ENCODE results near the gene ZFAND4.

Gene ZFAND4

GRCh38 chr10:45592432-45592831 is 80.1 kb downstream of the ZFAND4 start:
- in situ Hi-C loops (cut with MboI; ENCODE audit: low sequenced_read_pairs), result no loop called here
- peaks cover 11% of the 10 kb centered on the region for H3K4me1 ChIP-seq
- no peak overlapping the region for H3K4me3 ChIP-seq
- DNase-seq (ENCODE audit: low spot score in 2 of 2), result no peak
- no peaks in the 10 kb centered on the region for H3K36me3 ChIP-seq (replicated peaks)
- no peaks in the 10 kb centered on the region for H3K27me3 ChIP-seq (ENCODE audit: low read depth)
- no peaks in the 10 kb centered on the region for H3K9me3 ChIP-seq

- Histone ChIP-seq H3K4me3 (no peak overlapping the region), H3K9me3 (no peaks in the 10 kb centered on the region), H3K36me3 (replicated peaks) (no peaks in the 10 kb centered on the region), H3K27me3 (ENCODE audit: low read depth) (no peaks in the 10 kb centered on the region), H3K4me1 (peaks cover 11% of the 10 kb centered on the region)
- in situ Hi-C loops (cut with MboI; ENCODE audit: low sequenced_read_pairs), result no loop called here
- no peak for DNase-seq (ENCODE audit: low spot score in 2 of 2)
Observed at GRCh38 chr10:45591280-45591679, 81.3 kb downstream of the ZFAND4 start.

GRCh38 chr10:45589868-45590267 is 82.7 kb downstream of the ZFAND4 start:
- DNase-seq (ENCODE audit: low spot score in 2 of 2), result no peak
- H3K9me3 ChIP-seq, result no peaks in the 10 kb centered on the region
- no peak overlapping the region for H3K4me3 ChIP-seq
- H3K27me3 ChIP-seq (ENCODE audit: low read depth), result no peaks in the 10 kb centered on the region
- in situ Hi-C loops (cut with MboI; ENCODE audit: low sequenced_read_pairs), result no loop called here
- no peaks in the 10 kb centered on the region for H3K36me3 ChIP-seq (replicated peaks)
- H3K4me1 ChIP-seq, result peaks cover 8% of the 10 kb centered on the region

- Histone ChIP-seq H3K9me3 (no peaks in the 10 kb centered on the region), H3K27me3 (ENCODE audit: low read depth) (no peaks in the 10 kb centered on the region), H3K36me3 (replicated peaks) (no peaks in the 10 kb centered on the region), H3K4me3 (no peak overlapping the region), H3K4me1 (peaks cover 7% of the 10 kb centered on the region)
- in situ Hi-C loops (cut with MboI; ENCODE audit: low sequenced_read_pairs), result no loop called here
- no peak for DNase-seq (ENCODE audit: low spot score in 2 of 2)
Observed at GRCh38 chr10:45589009-45589408, 83.6 kb downstream of the ZFAND4 start.

GRCh38 chr10:45586028-45586824 is 86.3 kb downstream of the ZFAND4 start:
- no peaks in the 10 kb centered on the region for H3K36me3 ChIP-seq (replicated peaks)
- no peaks in the 10 kb centered on the region for H3K27me3 ChIP-seq (ENCODE audit: low read depth)
- no peaks in the 10 kb centered on the region for H3K4me1 ChIP-seq
- no peak overlapping the region for H3K4me3 ChIP-seq
- no peaks in the 10 kb centered on the region for H3K9me3 ChIP-seq
- in situ Hi-C loops (cut with MboI; ENCODE audit: low sequenced_read_pairs), result no loop called here
- DNase-seq (ENCODE audit: low spot score in 2 of 2), result no peak

GRCh38 chr10:45585131-45585530 is 87.4 kb downstream of the ZFAND4 start:
- no peak for DNase-seq (ENCODE audit: low spot score in 2 of 2)
- H3K27me3 ChIP-seq (ENCODE audit: low read depth), result no peaks in the 10 kb centered on the region
- H3K36me3 ChIP-seq (replicated peaks), result no peaks in the 10 kb centered on the region
- no peak overlapping the region for H3K4me3 ChIP-seq
- in situ Hi-C loops (cut with MboI; ENCODE audit: low sequenced_read_pairs), result no loop called here
- H3K4me1 ChIP-seq, result no peaks in the 10 kb centered on the region
- H3K9me3 ChIP-seq, result no peaks in the 10 kb centered on the region

- no peak for DNase-seq (ENCODE audit: low spot score in 2 of 2)
- H3K36me3 ChIP-seq (replicated peaks), result no peaks in the 10 kb centered on the region
- in situ Hi-C loops (cut with MboI; ENCODE audit: low sequenced_read_pairs), result no loop called here
- H3K4me3 ChIP-seq, result no peak overlapping the region
- H3K27me3 ChIP-seq (ENCODE audit: low read depth), result no peaks in the 10 kb centered on the region
- no peaks in the 10 kb centered on the region for H3K9me3 ChIP-seq
- no peaks in the 10 kb centered on the region; the same call in 1 of the 2 replicates for H3K4me1 ChIP-seq
Observed at GRCh38 chr10:45582386-45582781, 90.2 kb downstream of the ZFAND4 start.

GRCh38 chr10:45581582-45582385 is 90.8 kb downstream of the ZFAND4 start:
- Histone ChIP-seq H3K27me3 (ENCODE audit: low read depth) (no peaks in the 10 kb centered on the region), H3K36me3 (replicated peaks) (no peaks in the 10 kb centered on the region), H3K4me1 (no peaks in the 10 kb centered on the region; the same call in 1 of the 2 replicates), H3K4me3 (no peak overlapping the region), H3K9me3 (no peaks in the 10 kb centered on the region)
- in situ Hi-C loops (cut with MboI; ENCODE audit: low sequenced_read_pairs), result no loop called here
- DNase-seq (ENCODE audit: low spot score in 2 of 2), result no peak

- Histone ChIP-seq H3K36me3 (replicated peaks) (no peaks in the 10 kb centered on the region), H3K27me3 (ENCODE audit: low read depth) (no peaks in the 10 kb centered on the region), H3K4me1 (no peaks in the 10 kb centered on the region; the same call in 1 of the 2 replicates), H3K4me3 (no peak overlapping the region), H3K9me3 (no peaks in the 10 kb centered on the region)
- in situ Hi-C loops (cut with MboI; ENCODE audit: low sequenced_read_pairs), result no loop called here
- no peak for DNase-seq (ENCODE audit: low spot score in 2 of 2)
Observed at GRCh38 chr10:45581216-45581549, 91.4 kb downstream of the ZFAND4 start.

- no peak overlapping the region for H3K4me3 ChIP-seq
- DNase-seq (ENCODE audit: low spot score in 2 of 2), result no peak
- no peaks in the 10 kb centered on the region for H3K27me3 ChIP-seq (ENCODE audit: low read depth)
- H3K4me1 ChIP-seq, result no peaks in the 10 kb centered on the region; the same call in 1 of the 2 replicates
- no peaks in the 10 kb centered on the region for H3K36me3 ChIP-seq (replicated peaks)
- H3K9me3 ChIP-seq, result no peaks in the 10 kb centered on the region
- in situ Hi-C loops (cut with MboI; ENCODE audit: low sequenced_read_pairs), result no loop called here
Observed at GRCh38 chr10:45580371-45581215, 92.0 kb downstream of the ZFAND4 start.

- in situ Hi-C loops (cut with MboI; ENCODE audit: low sequenced_read_pairs), result no loop called here
- no peaks in the 10 kb centered on the region for H3K36me3 ChIP-seq (replicated peaks)
- H3K27me3 ChIP-seq (ENCODE audit: low read depth), result no peaks in the 10 kb centered on the region
- H3K4me3 ChIP-seq, result no peak overlapping the region
- no peaks in the 10 kb centered on the region; the same call in 1 of the 2 replicates for H3K4me1 ChIP-seq
- no peaks in the 10 kb centered on the region for H3K9me3 ChIP-seq
- no peak for DNase-seq (ENCODE audit: low spot score in 2 of 2)
Observed at GRCh38 chr10:45578384-45578971, 94.1 kb downstream of the ZFAND4 start.

- H3K27me3 ChIP-seq (ENCODE audit: low read depth), result no peaks in the 10 kb centered on the region
- H3K9me3 ChIP-seq, result no peaks in the 10 kb centered on the region
- H3K36me3 ChIP-seq (replicated peaks), result no peaks in the 10 kb centered on the region
- DNase-seq (ENCODE audit: low spot score in 2 of 2), result no peak
- H3K4me1 ChIP-seq, result no peaks in the 10 kb centered on the region; the same call in 1 of the 2 replicates
- in situ Hi-C loops (cut with MboI; ENCODE audit: low sequenced_read_pairs), result no loop called here
- H3K4me3 ChIP-seq, result no peak overlapping the region
Observed at GRCh38 chr10:45575966-45576597, 96.5 kb downstream of the ZFAND4 start.

Data from HAP-1 (cell line).